ENCODE measurements around the gene PRPF18. TPM values are rescaled to one million over a fixed set of nuclear protein-coding genes. Genes with fewer than 3 reads are reported as not detected.

PRPF18 gene
- total and polyA plus RNA-seq, 2 donors (not counting 1 experiment from before 2014, with no cell fraction given): 12.2 to 28.9 TPM

- Histone ChIP-seq H3K4me1 (ENCODE audit: control insufficient read depth in 2 of 2, insufficient read depth in 2 of 2, low read length in 2 of 2) (no peaks in the 10 kb centered on the region), H3K9ac (ENCODE audit: low read length) (no peak overlapping the region), H3K36me3 (replicated peaks in 1 of 2; ENCODE audit: control extremely low read depth in 1 of 2, control insufficient read depth in 1 of 2, extremely low read depth in 1 of 2, insufficient read depth in 2 of 2, low read length in 1 of 2) (no peaks in the 10 kb centered on the region), H3K4me2 (replicated peaks; ENCODE audit: low read depth, low read length, poor library complexity, severe bottlenecking) (no peak overlapping the region), H2AFZ (ENCODE audit: insufficient read depth, low read depth, low read length, poor library complexity, severe bottlenecking) (no peak overlapping the region), H3K4me3 (ENCODE audit: control extremely low read depth in 1 of 5, extremely low read depth in 1 of 5, insufficient read depth in 1 of 5, low read depth in 2 of 5, low read length in 4 of 5) (no peak overlapping the region), H4K20me1 (ENCODE audit: control insufficient read depth, insufficient read depth, low read length, poor library complexity, severe bottlenecking) (no peaks in the 10 kb centered on the region), H3K79me2 (ENCODE audit: control insufficient read depth, insufficient read depth, low read length) (no peaks in the 10 kb centered on the region), H3K27ac (ENCODE audit: low read length in 2 of 2) (no peak overlapping the region), H3K9me3 (ENCODE audit: control extremely low read depth in 1 of 3, control insufficient read depth in 2 of 3, insufficient read depth in 1 of 3, low read length in 2 of 3) (no peaks in the 10 kb centered on the region), H3K27me3 (replicated peaks in 1 of 4; ENCODE audit: control extremely low read depth in 1 of 4, control insufficient read depth in 3 of 4, insufficient read depth in 4 of 4, low read length in 3 of 4) (peaks cover 0 to 3% (median 0%) of the 10 kb centered on the region in 4 experiments)
- ChIA-PET CTCF (no interaction called here), POLR2A (no interaction called here)
- H3K27ac Mint-ChIP-seq: no peak overlapping the region
- H3K4me3 Mint-ChIP-seq: no peak overlapping the region
- intact Hi-C loops (cut with micrococcal nuclease): no loop called here
- TF ChIP-seq CTCF (IDR thresholded peaks at IDR 0.05) (no peak), EZH2 (IDR thresholded peaks at IDR 0.05; ENCODE audit: borderline replicate concordance, insufficient read depth, low read depth, low read length, poor library complexity, severe bottlenecking) (no peak)
- no peak for ATAC-seq (ENCODE audit: low read depth)
- DNase-seq: no peak
- no peaks in the 10 kb centered on the region for H3K9me3 Mint-ChIP-seq (ENCODE audit: insufficient read depth)
- H3K27me3 Mint-ChIP-seq: peaks cover 41% of the 10 kb centered on the region
- WGBS (ENCODE audit: insufficient coverage): 94% methylated on average over 2 of the region's 3 CpGs
- no peaks in the 10 kb centered on the region for H3K4me1 Mint-ChIP-seq
Measured at GRCh38 chr10:13564576-13564975, 22.2 kb upstream of the PRPF18 start.

GRCh38 chr10:13567030-13567429 is 19.7 kb upstream of the PRPF18 start:
- CTCF ChIA-PET: no interaction called here
- Histone ChIP-seq H3K9ac (ENCODE audit: low read length) (no peak overlapping the region), H3K27ac (ENCODE audit: low read length in 2 of 2) (no peak overlapping the region), H3K36me3 (replicated peaks in 1 of 2; ENCODE audit: control extremely low read depth in 1 of 2, control insufficient read depth in 1 of 2, extremely low read depth in 1 of 2, insufficient read depth in 2 of 2, low read length in 1 of 2) (no peaks in the 10 kb centered on the region), H3K4me2 (replicated peaks; ENCODE audit: low read depth, low read length, poor library complexity, severe bottlenecking) (no peak overlapping the region), H3K4me1 (ENCODE audit: control insufficient read depth in 2 of 2, insufficient read depth in 2 of 2, low read length in 2 of 2) (no peaks in the 10 kb centered on the region), H3K9me3 (ENCODE audit: control extremely low read depth in 1 of 3, control insufficient read depth in 2 of 3, insufficient read depth in 1 of 3, low read length in 2 of 3) (no peaks in the 10 kb centered on the region), H4K20me1 (ENCODE audit: control insufficient read depth, insufficient read depth, low read length, poor library complexity, severe bottlenecking) (no peaks in the 10 kb centered on the region), H2AFZ (ENCODE audit: insufficient read depth, low read depth, low read length, poor library complexity, severe bottlenecking) (no peak overlapping the region), H3K4me3 (ENCODE audit: control extremely low read depth in 1 of 5, extremely low read depth in 1 of 5, insufficient read depth in 1 of 5, low read depth in 2 of 5, low read length in 4 of 5) (no peak overlapping the region), H3K27me3 (replicated peaks in 1 of 4; ENCODE audit: control extremely low read depth in 1 of 4, control insufficient read depth in 3 of 4, insufficient read depth in 4 of 4, low read length in 3 of 4) (peaks cover 0 to 3% (median 0%) of the 10 kb centered on the region in 4 experiments), H3K79me2 (ENCODE audit: control insufficient read depth, insufficient read depth, low read length) (no peaks in the 10 kb centered on the region)
- Mint-ChIP-seq H3K9me3 (ENCODE audit: insufficient read depth) (no peaks in the 10 kb centered on the region), H3K27me3 (peaks cover 50% of the 10 kb centered on the region), H3K27ac (no peak overlapping the region), H3K4me1 (no peaks in the 10 kb centered on the region), H3K4me3 (no peak overlapping the region)
- intact Hi-C loops (cut with micrococcal nuclease): no loop called here
- WGBS (ENCODE audit: insufficient coverage): no CpG with 5 or more reads among the region's 1 CpG
- no peak for DNase-seq
- no peak for ATAC-seq (ENCODE audit: low read depth)
- POLR2A ChIA-PET: no interaction called here
- TF ChIP-seq EZH2 (IDR thresholded peaks at IDR 0.05; ENCODE audit: borderline replicate concordance, insufficient read depth, low read depth, low read length, poor library complexity, severe bottlenecking) (no peak), CTCF (IDR thresholded peaks at IDR 0.05) (no peak)
